Panc1 (cell line): Measurements from ENCODE around the gene SEPTIN8. TPM values are rescaled to one million over a fixed set of nuclear protein-coding genes. Genes with fewer than 3 reads are reported as not detected.

ENCODE experiments used
- ATAC-seq: fragments of 200-7000 bp; cut with Tn5 transposase; 2 replicates; pipeline ENCODE4 v1.9.1; 2020; ENCODE audit warnings: mild to moderate bottlenecking, moderate library complexity
- BruUV-seq: library from RNA; stranded (reverse); fragments of 400-500 nt; replicated peaks from 2 replicates; lab custom pipeline; 2021; lab: Mats Ljungman, UMichigan
- CTCF ChIA-PET: fragments of 300-600 bp; sonication (Branson Sonifier 250); formaldehyde crosslinking; loops from one replicate; lab custom pipeline; 2022; ENCODE audit warnings: antibody characterized with exemption; lab: Charles Lee
- POLR2A ChIA-PET: fragments of 300-600 bp; sonication (Branson Sonifier 250); formaldehyde crosslinking; loops from one replicate; lab custom pipeline; 2022; ENCODE audit warnings: antibody characterized with exemption; lab: Charles Lee
- DNase-seq: peaks from one replicate; pipeline ENCODE4 v3.0.0-alpha.2; 2010; ENCODE audit warnings: low read depth, low spot score
- H3K27ac ChIP-seq: 2 replicates; pipeline ENCODE4 v1.5.1; 2011; ENCODE audit warnings: mild to moderate bottlenecking, low read length, inconsistent platforms
- H3K27me3 ChIP-seq: fragments of 200-500 bp; sonication (Bioruptor generic); 2 replicates; pipeline ENCODE4 v1.6.0; 2014; ENCODE audit warnings: low read length, inconsistent platforms; ENCODE audit not compliant: control insufficient read depth, insufficient read depth
- H3K36me3 ChIP-seq: fragments of 200-500 bp; sonication (Bioruptor generic); 2 replicates; pipeline ENCODE4 v1.5.1; 2014; ENCODE audit warnings: inconsistent platforms, mild to moderate bottlenecking, low read length, moderate library complexity; ENCODE audit not compliant: control insufficient read depth, insufficient read depth
- H3K4me1 ChIP-seq: 2 replicates; pipeline ENCODE4 v1.5.1; 2011; ENCODE audit warnings: inconsistent platforms, mild to moderate bottlenecking, low read length, moderate library complexity; ENCODE audit not compliant: control insufficient read depth, insufficient read depth
- H3K4me3 ChIP-seq, 2 experiments: 2 replicates each; pipeline ENCODE4 v1.5.1; 2011 to 2012; ENCODE audit warnings: low read depth in 2 of 2, low read length in 2 of 2, mild to moderate bottlenecking in 2 of 2, inconsistent platforms in 1 of 2, moderate library complexity in 1 of 2
- H3K9me3 ChIP-seq: fragments of 200-500 bp; sonication (Bioruptor generic); 2 replicates; pipeline ENCODE4 v1.5.1; 2014; ENCODE audit warnings: low read depth, mild to moderate bottlenecking, inconsistent platforms, low read length, moderate library complexity; ENCODE audit not compliant: control insufficient read depth, insufficient read depth
- POLR2AphosphoS5 ChIP-seq: IDR thresholded peaks from 2 replicates; pipeline ENCODE4 v1.6.1; 2012; ENCODE audit warnings: mild to moderate bottlenecking, low read depth, low read length, moderate library complexity
- SIN3A ChIP-seq: IDR thresholded peaks from 2 replicates; pipeline ENCODE4 v1.6.1; 2012; ENCODE audit warnings: low read depth, mild to moderate bottlenecking, low read length, moderate library complexity, borderline replicate concordance; ENCODE audit not compliant: insufficient read depth
- TCF7L2 ChIP-seq: IDR thresholded peaks from 2 replicates; pipeline ENCODE4 v1.6.1; 2011; ENCODE audit warnings: mild to moderate bottlenecking, low read depth, low read length, inconsistent platforms
- in situ Hi-C: cut with HindIII; loops from 2 replicates; pipeline ENCODE4 v1.10.0; 2016; ENCODE audit warnings: low sequenced_read_pairs, low pct_unique_long_range_greater_than_20kb
- intact Hi-C: fragments of 100-400 bp; cut with micrococcal nuclease; formaldehyde crosslinking; loops from one replicate; pipeline ENCODE4 v1.10.0; 2022; ENCODE audit not compliant: unreplicated experiment
- total RNA-seq: library from RNA; stranded (reverse); gene quantifications from one replicate; pipeline ENCODE4 v1.2.1, GENCODE V29; 2021; ENCODE audit not compliant: unreplicated experiment
- TF ChIP-seq, protein P1 (sequence below): fragments of 450-650 bp; IDR thresholded peaks from 2 replicates; pipeline ENCODE4 v1.5.1; 2017; ENCODE audit warnings: mild to moderate bottlenecking
- TF ChIP-seq, protein P2 (sequence below), 2 experiments: IDR thresholded peaks; 2 replicates each; pipeline ENCODE4 v1.6.1; 2011 to 2012; ENCODE audit warnings: low read depth in 2 of 2, control low read depth in 1 of 2, low read length in 1 of 2, mild to moderate bottlenecking in 1 of 2, moderate library complexity in 1 of 2; ENCODE audit not compliant: insufficient read depth in 1 of 2

Gene SEPTIN8
- total RNA-seq, 1 experiment from 2014 or later: 22.8 TPM

DNA sequence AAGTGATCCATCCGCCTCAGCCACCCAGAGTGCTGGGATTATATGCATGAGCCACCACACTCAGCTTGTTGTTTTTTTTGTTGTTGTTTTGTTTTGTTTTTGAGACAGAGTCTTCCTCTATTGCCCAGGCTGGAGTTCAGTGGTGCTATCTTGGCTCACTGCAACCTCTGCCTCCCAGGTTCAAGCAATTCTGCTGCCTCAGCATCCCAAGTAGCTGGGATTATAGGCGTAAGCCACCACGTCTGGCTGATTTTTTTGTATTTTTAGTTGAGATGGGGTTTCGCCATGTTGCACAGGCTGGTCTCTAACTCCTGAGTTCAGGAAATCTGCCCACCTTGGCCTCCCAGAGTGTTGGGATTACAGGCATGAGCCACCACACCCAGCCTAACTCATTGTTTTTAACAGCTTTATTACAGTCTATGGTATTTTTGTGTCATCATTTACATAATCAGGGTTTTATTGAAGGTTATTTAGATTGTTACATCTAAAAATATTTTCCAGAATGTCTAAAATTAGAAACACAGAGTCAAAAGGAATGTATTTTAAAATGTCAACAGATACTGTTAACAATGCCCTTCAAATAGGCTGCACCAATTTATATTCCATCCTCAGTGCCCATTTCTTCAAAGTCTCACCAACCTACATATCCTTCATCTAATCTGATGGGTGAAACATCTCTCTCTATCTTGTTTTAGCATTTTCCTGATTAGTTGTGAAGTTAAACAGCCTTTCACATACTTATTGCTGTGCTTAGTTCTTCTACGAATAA is 58.3 kb downstream of the SEPTIN8 start:
- CTCF ChIA-PET: no interaction called here
- no peak overlapping the region for H3K4me3 ChIP-seq
- H3K27me3 ChIP-seq: no peaks in the 10 kb centered on the region
- no TSS peak for BruUV-seq
- no peak overlapping the region for H3K27ac ChIP-seq
- ATAC-seq (no peak), DNase-seq (no peak)
- no peaks in the 10 kb centered on the region for H3K4me1 ChIP-seq
- no peaks in the 10 kb centered on the region for H3K9me3 ChIP-seq
- POLR2A ChIA-PET: interaction anchor here (0.6 kb wide), 1 partner anchor 311 kb away, joined by 6 read pairs; no protein-coding TSS in a partner anchor
- intact Hi-C loops (no loop called here), in situ Hi-C loops (no loop called here)
- TF ChIP-seq, protein P1, sequence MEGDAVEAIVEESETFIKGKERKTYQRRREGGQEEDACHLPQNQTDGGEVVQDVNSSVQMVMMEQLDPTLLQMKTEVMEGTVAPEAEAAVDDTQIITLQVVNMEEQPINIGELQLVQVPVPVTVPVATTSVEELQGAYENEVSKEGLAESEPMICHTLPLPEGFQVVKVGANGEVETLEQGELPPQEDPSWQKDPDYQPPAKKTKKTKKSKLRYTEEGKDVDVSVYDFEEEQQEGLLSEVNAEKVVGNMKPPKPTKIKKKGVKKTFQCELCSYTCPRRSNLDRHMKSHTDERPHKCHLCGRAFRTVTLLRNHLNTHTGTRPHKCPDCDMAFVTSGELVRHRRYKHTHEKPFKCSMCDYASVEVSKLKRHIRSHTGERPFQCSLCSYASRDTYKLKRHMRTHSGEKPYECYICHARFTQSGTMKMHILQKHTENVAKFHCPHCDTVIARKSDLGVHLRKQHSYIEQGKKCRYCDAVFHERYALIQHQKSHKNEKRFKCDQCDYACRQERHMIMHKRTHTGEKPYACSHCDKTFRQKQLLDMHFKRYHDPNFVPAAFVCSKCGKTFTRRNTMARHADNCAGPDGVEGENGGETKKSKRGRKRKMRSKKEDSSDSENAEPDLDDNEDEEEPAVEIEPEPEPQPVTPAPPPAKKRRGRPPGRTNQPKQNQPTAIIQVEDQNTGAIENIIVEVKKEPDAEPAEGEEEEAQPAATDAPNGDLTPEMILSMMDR: no peak
- TF ChIP-seq POLR2AphosphoS5 (no peak), SIN3A (no peak), TCF7L2 (no peak)
- TF ChIP-seq, protein P2, sequence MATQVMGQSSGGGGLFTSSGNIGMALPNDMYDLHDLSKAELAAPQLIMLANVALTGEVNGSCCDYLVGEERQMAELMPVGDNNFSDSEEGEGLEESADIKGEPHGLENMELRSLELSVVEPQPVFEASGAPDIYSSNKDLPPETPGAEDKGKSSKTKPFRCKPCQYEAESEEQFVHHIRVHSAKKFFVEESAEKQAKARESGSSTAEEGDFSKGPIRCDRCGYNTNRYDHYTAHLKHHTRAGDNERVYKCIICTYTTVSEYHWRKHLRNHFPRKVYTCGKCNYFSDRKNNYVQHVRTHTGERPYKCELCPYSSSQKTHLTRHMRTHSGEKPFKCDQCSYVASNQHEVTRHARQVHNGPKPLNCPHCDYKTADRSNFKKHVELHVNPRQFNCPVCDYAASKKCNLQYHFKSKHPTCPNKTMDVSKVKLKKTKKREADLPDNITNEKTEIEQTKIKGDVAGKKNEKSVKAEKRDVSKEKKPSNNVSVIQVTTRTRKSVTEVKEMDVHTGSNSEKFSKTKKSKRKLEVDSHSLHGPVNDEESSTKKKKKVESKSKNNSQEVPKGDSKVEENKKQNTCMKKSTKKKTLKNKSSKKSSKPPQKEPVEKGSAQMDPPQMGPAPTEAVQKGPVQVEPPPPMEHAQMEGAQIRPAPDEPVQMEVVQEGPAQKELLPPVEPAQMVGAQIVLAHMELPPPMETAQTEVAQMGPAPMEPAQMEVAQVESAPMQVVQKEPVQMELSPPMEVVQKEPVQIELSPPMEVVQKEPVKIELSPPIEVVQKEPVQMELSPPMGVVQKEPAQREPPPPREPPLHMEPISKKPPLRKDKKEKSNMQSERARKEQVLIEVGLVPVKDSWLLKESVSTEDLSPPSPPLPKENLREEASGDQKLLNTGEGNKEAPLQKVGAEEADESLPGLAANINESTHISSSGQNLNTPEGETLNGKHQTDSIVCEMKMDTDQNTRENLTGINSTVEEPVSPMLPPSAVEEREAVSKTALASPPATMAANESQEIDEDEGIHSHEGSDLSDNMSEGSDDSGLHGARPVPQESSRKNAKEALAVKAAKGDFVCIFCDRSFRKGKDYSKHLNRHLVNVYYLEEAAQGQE (IDR thresholded peaks at IDR 0.05; ENCODE audit: insufficient read depth in 1 of 2, low read depth in 2 of 2, low read length in 1 of 2): no peak
- H3K36me3 ChIP-seq: no peaks in the 10 kb centered on the region; the same call in 1 of the 2 replicates

- 0 out of 2 replicates have a peak, but pooled peaks have one; percentile 42 for ATAC-seq
- POLR2A ChIA-PET: interaction anchor here (0.5 kb wide), 1 partner anchor 105 kb away, joined by 13 read pairs; no protein-coding TSS in a partner anchor
- intact Hi-C loops (no loop called here), in situ Hi-C loops (no loop called here)
- BruUV-seq: no TSS peak
- CTCF ChIA-PET: interaction anchor here (0.8 kb wide), 1 partner anchor 118 kb away, joined by 3 read pairs; no protein-coding TSS in a partner anchor
- Histone ChIP-seq H3K9me3 (no peaks in the 10 kb centered on the region), H3K27ac (no peak overlapping the region), H3K4me3 (no peak overlapping the region), H3K36me3 (no peaks in the 10 kb centered on the region; the same call in 1 of the 2 replicates), H3K27me3 (no peaks in the 10 kb centered on the region), H3K4me1 (no peaks in the 10 kb centered on the region)
- TF ChIP-seq, protein P2 (IDR thresholded peaks at IDR 0.05; ENCODE audit: insufficient read depth in 1 of 2, low read depth in 2 of 2, low read length in 1 of 2): no peak
- TF ChIP-seq SIN3A: no peak
- no peak for TF ChIP-seq TCF7L2
- no peak for TF ChIP-seq POLR2AphosphoS5
- TF ChIP-seq, protein P1: peak; percentile 54
- DNase-seq: no peak
Measured at GRCh38 chr5:132714456-132715307, 62.4 kb downstream of the SEPTIN8 start.
